OCI-LY7 (cell line): ENCODE results near the gene CPHXL. TPM values are rescaled to one million over a fixed set of nuclear protein-coding genes. Genes with fewer than 3 reads are reported as not detected.

Experiments used
- BruUV-seq: library from RNA; stranded (reverse); fragments of 400-500 nt; replicated peaks from 2 replicates; lab custom pipeline; 2021; lab: Mats Ljungman, UMichigan
- CTCF ChIA-PET: fragments of 300-600 bp; sonication (Branson Sonifier 250); formaldehyde crosslinking; loops from one replicate; lab custom pipeline; 2022; ENCODE audit warnings: antibody characterized with exemption; ENCODE audit not compliant: unreplicated experiment; lab: Charles Lee
- POLR2A ChIA-PET: fragments of 300-600 bp; sonication (Branson Sonifier 250); formaldehyde crosslinking; loops from one replicate; lab custom pipeline; 2022; ENCODE audit warnings: antibody characterized with exemption; lab: Charles Lee
- DNase-seq: peaks from one replicate; pipeline ENCODE4 v3.0.0-alpha.2; 2015; ENCODE audit warnings: low spot score
- H2AFZ ChIP-seq: fragments of 200-600 bp; sonication (generic), shearing (Covaris generic); 2 replicates; pipeline ENCODE4 v1.6.1; 2014; ENCODE audit warnings: mild to moderate bottlenecking, antibody characterized with exemption, low read length, moderate library complexity
- H3K27ac ChIP-seq: fragments of 200-600 bp; sonication (generic); 2 replicates; pipeline ENCODE4 v1.5.1; 2014; ENCODE audit warnings: mixed run types, low read depth, mild to moderate bottlenecking, moderate library complexity, low read length, inconsistent platforms; ENCODE audit not compliant: poor library complexity, severe bottlenecking
- H3K36me3 ChIP-seq: fragments of 200-600 bp; sonication (generic); 2 replicates; pipeline ENCODE4 v1.6.1; 2014; ENCODE audit warnings: mild to moderate bottlenecking, antibody characterized with exemption, low read length, moderate library complexity, mixed read lengths; ENCODE audit not compliant: insufficient read depth
- H3K4me1 ChIP-seq: fragments of 200-600 bp; sonication (generic); 2 replicates; pipeline ENCODE4 v1.5.1; 2014; ENCODE audit warnings: mild to moderate bottlenecking, low read length; ENCODE audit not compliant: insufficient read depth, poor library complexity, severe bottlenecking
- H3K4me2 ChIP-seq: fragments of 200-600 bp; sonication (generic); 2 replicates; pipeline ENCODE4 v1.6.1; 2014; ENCODE audit warnings: mild to moderate bottlenecking, low read length
- H3K4me3 ChIP-seq: fragments of 200-600 bp; sonication (generic); 2 replicates; pipeline ENCODE4 v1.5.1; 2014; ENCODE audit warnings: mild to moderate bottlenecking, low read depth, low read length; ENCODE audit not compliant: poor library complexity, severe bottlenecking
- H3K79me2 ChIP-seq: fragments of 200-600 bp; sonication (generic); 2 replicates; pipeline ENCODE4 v1.6.1; 2016; ENCODE audit warnings: low read depth, mild to moderate bottlenecking, low read length, moderate library complexity, mixed read lengths; ENCODE audit not compliant: insufficient read depth
- H3K9me2 ChIP-seq: fragments of 200-600 bp; sonication (generic); 2 replicates; pipeline ENCODE4 v1.6.1; 2016; ENCODE audit warnings: mild to moderate bottlenecking, low read length, mixed read lengths; ENCODE audit not compliant: insufficient read depth
- H3K9me3 ChIP-seq: fragments of 200-600 bp; sonication (generic); 2 replicates; pipeline ENCODE4 v1.6.1; 2014; ENCODE audit warnings: mild to moderate bottlenecking, mixed run types, low read length, mixed read lengths
- H4K20me1 ChIP-seq: fragments of 200-600 bp; sonication (generic); 2 replicates; pipeline ENCODE4 v1.6.1; 2014; ENCODE audit warnings: mild to moderate bottlenecking, antibody characterized with exemption, low read length, moderate library complexity, mixed read lengths; ENCODE audit not compliant: insufficient read depth
- CTCF ChIP-seq: fragments of 200-600 bp; sonication (generic); conservative IDR thresholded peaks from 2 replicates; pipeline ENCODE4 v1.5.1; 2014; ENCODE audit warnings: mild to moderate bottlenecking, antibody characterized with exemption, low read length, moderate library complexity, mixed read lengths
- EZH2phosphoT487 ChIP-seq: fragments of 200-600 bp; sonication (generic); IDR thresholded peaks from 2 replicates; pipeline ENCODE4 v1.6.1; 2018; ENCODE audit warnings: low read depth, borderline replicate concordance, mild to moderate bottlenecking, mixed run types, antibody characterized with exemption, low read length, moderate library complexity, mixed read lengths
- intact Hi-C: fragments of 100-400 bp; cut with micrococcal nuclease; formaldehyde crosslinking; loops from one replicate; pipeline ENCODE4 v1.10.0; 2022; ENCODE audit not compliant: unreplicated experiment
- total RNA-seq, 2 experiments: library from RNA; depleted of rRNA in 1 of 2; stranded (reverse); fragments of >200 nt in 1 of 2; shearing (Covaris generic) in 1 of 2; gene quantifications; 2 replicates each; pipeline ENCODE4 v1.2.3, GENCODE V29; 2014 to 2022

CPHXL gene
- total RNA-seq, 2 experiments from 2014 or later: not detected

- H3K9me2 ChIP-seq: no peaks in the 10 kb centered on the region
- no peaks in the 10 kb centered on the region for H3K36me3 ChIP-seq
- no peak overlapping the region for H2AFZ ChIP-seq
- H3K4me3 ChIP-seq: no peak overlapping the region
- no peaks in the 10 kb centered on the region for H4K20me1 ChIP-seq
- intact Hi-C loops: no loop called here
- no peak for DNase-seq
- no TSS peak for BruUV-seq
- H3K4me1 ChIP-seq: no peaks in the 10 kb centered on the region
- TF ChIP-seq CTCF (no peak), EZH2phosphoT487 (no peak)
- no peak overlapping the region for H3K27ac ChIP-seq
- H3K9me3 ChIP-seq: peaks cover 30% of the 10 kb centered on the region
- H3K4me2 ChIP-seq: no peak overlapping the region
- CTCF ChIA-PET: no interaction called here
- POLR2A ChIA-PET: interaction anchor here (0.6 kb wide), 1 partner anchor 1081 kb away, joined by 4 read pairs; no protein-coding TSS in a partner anchor
- H3K79me2 ChIP-seq: no peaks in the 10 kb centered on the region
Measured at GRCh38 chr16:75746359-75746758, 20.1 kb upstream of the CPHXL start.

- no TSS peak for BruUV-seq
- no peaks in the 10 kb centered on the region for H3K9me2 ChIP-seq
- no peak overlapping the region for H3K4me2 ChIP-seq
- no peaks in the 10 kb centered on the region for H4K20me1 ChIP-seq
- H3K4me3 ChIP-seq: no peak overlapping the region
- H3K36me3 ChIP-seq: no peaks in the 10 kb centered on the region
- H2AFZ ChIP-seq: no peak overlapping the region
- no peaks in the 10 kb centered on the region for H3K4me1 ChIP-seq
- no peak for DNase-seq
- intact Hi-C loops: no loop called here
- ChIA-PET POLR2A (interaction anchor here (0.6 to 1.2 kb wide), 2 partner anchors 13 to 1362 kb away, joined by 3 read pairs; no protein-coding TSS in a partner anchor), CTCF (no interaction called here)
- H3K9me3 ChIP-seq: peaks cover 35% of the 10 kb centered on the region
- H3K27ac ChIP-seq: no peak overlapping the region
- no peaks in the 10 kb centered on the region for H3K79me2 ChIP-seq
- TF ChIP-seq EZH2phosphoT487 (no peak), CTCF (no peak)
Measured at GRCh38 chr16:75745823-75746222, 19.5 kb upstream of the CPHXL start.

- no peaks in the 10 kb centered on the region for H3K9me2 ChIP-seq
- intact Hi-C loops: no loop called here
- DNase-seq: no peak
- H3K4me2 ChIP-seq: no peak overlapping the region
- no peak overlapping the region for H2AFZ ChIP-seq
- CTCF ChIA-PET: no interaction called here
- H3K4me1 ChIP-seq: no peaks in the 10 kb centered on the region
- H3K9me3 ChIP-seq: peaks cover 36% of the 10 kb centered on the region
- TF ChIP-seq EZH2phosphoT487: no peak
- no peak for TF ChIP-seq CTCF
- H4K20me1 ChIP-seq: no peaks in the 10 kb centered on the region
- no peak overlapping the region for H3K27ac ChIP-seq
- H3K79me2 ChIP-seq: no peaks in the 10 kb centered on the region
- no peaks in the 10 kb centered on the region for H3K36me3 ChIP-seq
- BruUV-seq: no TSS peak
- H3K4me3 ChIP-seq: no peak overlapping the region
- POLR2A ChIA-PET: interaction anchor here (0.6 to 1.7 kb wide), 4 partner anchors 11 to 1363 kb away, joined by 3 to 10 read pairs (median 3); no protein-coding TSS in a partner anchor
Measured at GRCh38 chr16:75745242-75745641, 19.0 kb upstream of the CPHXL start.
